LNCaP clone FGC (cell line): ENCODE data around the gene PRR35.

Source experiments
- DNase-seq: peaks from one replicate; pipeline ENCODE4 v3.0.0-alpha.2; 2011; ENCODE audit warnings: low read depth
- H3K4me3 ChIP-seq: 2 replicates; pipeline ENCODE4 v1.5.1; 2011; ENCODE audit warnings: mild to moderate bottlenecking, low read depth, low read length, control low read depth
- TF ChIP-seq, protein P1 (sequence below): IDR thresholded peaks from 2 replicates; pipeline ENCODE4 v1.5.1; 2012; ENCODE audit warnings: mild to moderate bottlenecking; ENCODE audit not compliant: control insufficient read depth, insufficient read depth; ENCODE audit errors: extremely low read depth

The PRR35 gene

DNA sequence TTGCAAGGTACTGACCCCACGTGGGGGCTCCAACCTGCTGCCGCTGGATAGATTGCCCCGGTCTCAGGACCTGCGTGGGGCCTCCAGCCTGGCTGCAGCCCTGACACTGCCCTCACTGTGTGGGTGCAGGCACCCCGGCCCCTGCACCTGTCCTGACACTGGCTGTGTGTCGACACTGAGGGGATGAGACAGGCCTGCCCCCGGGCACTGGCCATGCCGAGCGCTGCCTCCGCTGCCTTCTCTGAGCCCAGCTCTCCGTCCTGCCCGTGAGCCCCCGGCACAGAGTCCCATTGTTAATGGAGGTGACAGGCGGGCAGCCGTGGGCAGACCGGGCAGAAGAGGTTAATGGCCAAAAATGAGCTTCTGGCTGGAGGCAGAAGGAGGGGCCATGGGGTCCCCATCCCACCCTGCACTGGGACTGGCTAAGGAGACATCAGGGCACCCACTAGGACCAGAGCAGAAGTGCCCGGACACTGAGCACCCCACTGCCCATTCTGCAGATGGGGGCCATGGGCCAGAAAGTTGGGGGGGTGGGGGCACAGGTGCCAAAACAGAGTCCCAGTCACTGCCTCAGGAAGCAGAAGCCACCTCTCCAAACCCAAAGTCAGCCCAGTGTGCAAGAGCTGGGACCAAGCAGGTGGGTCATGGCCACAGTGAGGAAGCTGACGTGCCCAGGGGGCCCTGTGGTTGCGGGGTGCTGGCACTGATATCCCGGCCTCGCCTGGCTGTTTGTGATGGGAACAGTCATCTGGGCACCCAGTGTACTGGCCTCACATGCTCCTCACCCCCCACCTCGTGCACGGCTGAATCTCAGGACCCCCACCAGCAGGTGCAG lies 2.5 kb upstream of the PRR35 start:
- TF ChIP-seq, protein P1, sequence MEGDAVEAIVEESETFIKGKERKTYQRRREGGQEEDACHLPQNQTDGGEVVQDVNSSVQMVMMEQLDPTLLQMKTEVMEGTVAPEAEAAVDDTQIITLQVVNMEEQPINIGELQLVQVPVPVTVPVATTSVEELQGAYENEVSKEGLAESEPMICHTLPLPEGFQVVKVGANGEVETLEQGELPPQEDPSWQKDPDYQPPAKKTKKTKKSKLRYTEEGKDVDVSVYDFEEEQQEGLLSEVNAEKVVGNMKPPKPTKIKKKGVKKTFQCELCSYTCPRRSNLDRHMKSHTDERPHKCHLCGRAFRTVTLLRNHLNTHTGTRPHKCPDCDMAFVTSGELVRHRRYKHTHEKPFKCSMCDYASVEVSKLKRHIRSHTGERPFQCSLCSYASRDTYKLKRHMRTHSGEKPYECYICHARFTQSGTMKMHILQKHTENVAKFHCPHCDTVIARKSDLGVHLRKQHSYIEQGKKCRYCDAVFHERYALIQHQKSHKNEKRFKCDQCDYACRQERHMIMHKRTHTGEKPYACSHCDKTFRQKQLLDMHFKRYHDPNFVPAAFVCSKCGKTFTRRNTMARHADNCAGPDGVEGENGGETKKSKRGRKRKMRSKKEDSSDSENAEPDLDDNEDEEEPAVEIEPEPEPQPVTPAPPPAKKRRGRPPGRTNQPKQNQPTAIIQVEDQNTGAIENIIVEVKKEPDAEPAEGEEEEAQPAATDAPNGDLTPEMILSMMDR = no peak

DNA sequence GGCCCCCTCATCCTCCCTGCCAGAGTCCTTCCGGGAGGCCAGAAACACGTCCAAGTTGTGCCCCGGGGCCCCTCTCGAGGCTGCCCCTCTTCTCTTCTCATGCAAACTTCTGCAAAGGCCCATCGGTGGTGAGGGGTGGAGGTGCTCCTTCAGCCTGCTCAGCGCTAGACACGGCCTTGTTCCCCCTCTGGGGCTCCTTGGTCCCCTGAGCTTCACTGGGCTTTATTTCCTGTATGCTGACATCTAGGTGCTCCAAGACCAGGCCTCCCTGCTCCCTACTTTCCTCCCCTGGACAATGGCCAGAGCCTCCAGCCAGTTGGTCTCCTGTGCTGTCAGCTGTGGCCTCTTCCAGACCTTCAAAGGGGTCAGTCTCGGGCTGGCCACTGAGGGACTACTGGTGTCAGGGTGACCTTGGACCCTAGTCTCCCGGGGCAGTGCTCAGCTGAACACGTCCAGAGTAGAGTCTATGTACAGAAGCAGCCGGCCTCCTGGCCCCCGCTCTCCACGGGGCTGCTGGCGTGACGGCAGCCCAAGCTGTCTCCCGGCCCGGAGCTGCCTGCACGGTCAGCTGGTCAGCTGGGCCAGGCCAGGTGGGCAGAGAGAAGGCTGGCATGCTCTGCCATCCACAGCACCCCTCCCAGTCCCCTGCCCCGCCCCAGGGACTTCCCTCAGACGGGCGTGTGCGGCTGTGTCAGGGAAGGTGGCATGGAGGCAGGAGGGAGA lies 1.7 kb upstream of the PRR35 start:
- TF ChIP-seq, protein P1 = no peak
- no peak overlapping the region for H3K4me3 ChIP-seq
- DNase-seq = no peak

More for the DNA sequence above, 2.5 kb upstream of the PRR35 start:
- H3K4me3 ChIP-seq = no peak overlapping the region
- DNase-seq = no peak

DNA sequence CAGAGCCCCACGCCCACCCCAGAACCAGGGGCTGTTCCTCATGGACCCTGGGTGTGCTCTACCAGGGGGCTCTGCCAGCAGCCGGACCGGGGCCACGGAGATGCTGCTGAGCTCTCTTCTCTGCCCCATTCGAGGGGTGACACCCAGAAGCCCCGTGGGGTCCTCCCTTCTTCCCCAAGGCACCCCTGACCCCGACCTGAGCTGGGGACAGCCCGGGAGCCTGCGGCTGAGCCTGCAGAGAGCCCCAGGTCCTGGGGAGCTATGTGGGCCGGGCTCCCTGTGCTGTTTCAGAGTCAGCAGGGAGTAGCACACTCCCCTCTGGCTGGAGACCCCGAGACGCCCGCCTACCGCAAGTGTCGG lies 1.2 kb upstream of the PRR35 start:
- DNase-seq = no peak
- H3K4me3 ChIP-seq = no peak overlapping the region
- TF ChIP-seq, protein P1 = no peak

DNA sequence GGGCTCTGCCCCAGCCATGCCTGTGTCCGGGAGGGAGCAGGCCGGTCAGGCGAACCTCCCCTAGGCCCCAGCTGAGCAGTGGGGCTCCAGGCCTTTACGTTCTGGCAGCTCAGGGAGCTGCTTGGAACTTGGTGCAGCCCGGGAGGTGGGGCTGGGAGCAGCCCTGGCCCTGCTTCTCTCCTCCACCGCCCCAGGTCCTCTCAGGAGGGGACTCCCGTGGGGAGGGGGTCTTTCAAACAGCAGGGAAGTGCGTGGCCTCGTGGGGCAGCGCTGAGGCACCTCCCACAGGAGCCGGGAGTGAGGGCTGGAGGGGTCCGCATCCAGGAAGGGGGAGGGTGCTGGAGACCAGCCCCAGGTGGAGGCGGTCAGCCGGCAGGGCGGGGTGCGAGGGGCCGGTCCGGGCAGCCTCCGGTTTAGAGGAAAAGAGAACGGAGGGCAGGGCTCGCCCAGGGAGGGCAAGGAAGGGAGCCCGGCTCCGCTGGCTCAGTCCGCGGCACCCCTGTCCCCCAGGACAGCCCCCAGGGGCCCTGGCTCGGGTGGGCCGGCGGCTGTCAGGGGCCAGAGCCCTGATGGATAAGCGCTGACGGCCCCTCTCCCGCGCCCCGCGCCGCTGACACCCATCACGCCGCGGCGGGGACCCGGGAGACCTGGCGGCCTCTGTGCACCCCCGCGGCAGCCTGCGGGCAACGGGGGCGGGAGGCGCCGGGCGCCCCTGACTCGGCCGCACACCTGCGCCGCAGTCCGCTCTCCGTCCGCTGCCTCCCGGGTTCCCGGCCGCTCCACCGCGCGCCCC lies 587 bp upstream of the PRR35 start:
- no peak for DNase-seq
- TF ChIP-seq, protein P1 = no peak

DNA sequence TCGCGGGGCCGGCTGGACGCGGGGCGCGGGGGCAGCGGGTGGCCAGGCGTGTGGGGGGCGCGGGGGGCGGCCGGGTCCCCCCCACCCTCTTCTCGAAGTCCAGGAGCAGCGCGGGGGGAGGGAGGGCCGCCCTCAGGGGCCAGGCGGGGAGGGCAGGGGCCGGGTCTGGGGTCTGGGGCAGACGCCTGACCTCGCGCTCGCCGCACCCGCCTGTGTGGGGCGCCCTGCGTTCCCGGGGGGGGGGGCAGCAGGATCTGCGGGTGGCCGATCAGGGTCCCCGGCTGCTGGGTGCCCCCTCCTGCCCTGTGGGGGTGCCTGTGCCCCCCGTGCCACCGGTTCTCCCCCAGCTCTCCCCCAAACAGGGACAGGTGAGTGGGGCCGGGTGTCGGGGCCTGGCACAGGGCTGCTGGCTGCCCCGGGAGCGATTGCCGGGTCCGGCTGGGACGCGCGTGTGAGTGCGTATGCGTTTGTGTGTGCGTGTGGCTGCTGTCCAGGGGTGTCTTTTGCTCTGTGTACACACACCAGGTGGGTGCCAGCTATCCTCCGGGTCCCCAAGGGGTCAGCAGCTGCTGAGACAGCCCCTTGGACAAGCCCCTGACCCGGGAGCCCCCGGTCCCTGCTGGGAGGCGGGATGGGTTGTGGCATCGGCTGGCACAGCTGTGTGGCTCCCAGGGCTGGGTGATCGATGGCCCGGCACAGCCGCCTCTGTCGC lies 663 bp downstream of the PRR35 start:
- DNase-seq = no peak
- H3K4me3 ChIP-seq = no peak overlapping the region
- TF ChIP-seq, protein P1 = no peak

More for the DNA sequence above, 587 bp upstream of the PRR35 start:
- H3K4me3 ChIP-seq = no peak overlapping the region

DNA sequence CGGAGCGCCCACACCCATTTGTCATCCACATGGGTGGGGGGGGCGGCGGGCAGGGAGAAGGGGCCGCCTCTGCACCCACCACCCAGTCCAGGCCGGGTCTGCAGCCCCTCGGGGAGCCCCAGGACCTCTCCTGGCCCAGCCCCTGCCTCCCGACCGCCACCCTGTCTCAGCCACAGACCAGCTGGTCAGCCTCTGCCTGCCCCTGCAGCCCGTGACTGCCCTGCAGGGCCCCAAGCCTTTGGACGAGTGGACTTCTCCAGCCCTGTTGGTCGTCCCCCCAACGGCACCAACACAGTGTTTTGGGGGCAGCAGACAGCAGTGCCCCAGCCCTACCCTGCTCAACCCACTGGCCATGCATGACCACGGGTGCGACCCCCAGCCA lies 1.2 kb downstream of the PRR35 start:
- DNase-seq = no peak
- TF ChIP-seq, protein P1 = no peak

More for the DNA sequence above, 1.2 kb downstream of the PRR35 start:
- H3K4me3 ChIP-seq = no peak overlapping the region
